H9 (cell line): ENCODE results near the gene SLC41A1. TPM values are rescaled to one million over a fixed set of nuclear protein-coding genes. Genes with fewer than 3 reads are reported as not detected.

Source experiments
- DNase-seq: peaks from one replicate; pipeline ENCODE4 v3.0.0-alpha.2; 2017
- H2AFZ ChIP-seq: one replicate; pipeline ENCODE4 v1.6.1; 2013; ENCODE audit warnings: mild to moderate bottlenecking, low read length, control low read depth, moderate library complexity
- H2AK5ac ChIP-seq: 2 replicates; pipeline ENCODE4 v1.6.1; 2013; ENCODE audit warnings: low read length, control low read depth, mixed read lengths; ENCODE audit not compliant: insufficient read length
- H2BK120ac ChIP-seq: one replicate; pipeline ENCODE4 v1.6.1; 2013; ENCODE audit warnings: low read depth, mild to moderate bottlenecking, low read length, control low read depth, inconsistent platforms; ENCODE audit not compliant: poor library complexity, severe bottlenecking
- H2BK12ac ChIP-seq: 2 replicates; pipeline ENCODE4 v1.6.1; 2013; ENCODE audit warnings: low read length, control low read depth, mixed read lengths, low read depth; ENCODE audit not compliant: insufficient read length
- H2BK15ac ChIP-seq: 2 replicates; pipeline ENCODE4 v1.6.1; 2013; ENCODE audit warnings: low read depth, low read length, control low read depth
- H2BK20ac ChIP-seq: one replicate; pipeline ENCODE4 v1.6.1; 2013; ENCODE audit warnings: low read depth, mild to moderate bottlenecking, low read length, control low read depth, inconsistent platforms; ENCODE audit not compliant: poor library complexity, severe bottlenecking
- H2BK5ac ChIP-seq: 2 replicates; pipeline ENCODE4 v1.6.1; 2013; ENCODE audit warnings: low read length, control low read depth, mixed read lengths; ENCODE audit not compliant: insufficient read length
- H3K14ac ChIP-seq: 2 replicates; pipeline ENCODE4 v1.6.1; 2013; ENCODE audit warnings: low read length, control low read depth; ENCODE audit not compliant: insufficient read depth
- H3K18ac ChIP-seq: 2 replicates; pipeline ENCODE4 v1.6.1; 2013; ENCODE audit warnings: low read depth, mild to moderate bottlenecking, mixed read lengths, low read length, control low read depth; ENCODE audit not compliant: insufficient read length
- H3K23ac ChIP-seq: 2 replicates; pipeline ENCODE4 v1.6.1; 2013; ENCODE audit warnings: low read length, control low read depth, mixed read lengths, low read depth; ENCODE audit not compliant: insufficient read length
- H3K23me2 ChIP-seq: 2 replicates; pipeline ENCODE4 v1.6.1; 2013; ENCODE audit warnings: low read depth, mild to moderate bottlenecking, mixed read lengths, low read length, control low read depth; ENCODE audit not compliant: insufficient read length, poor library complexity, severe bottlenecking
- H3K27ac ChIP-seq: 2 replicates; pipeline ENCODE4 v1.5.1; 2013; ENCODE audit warnings: low read length, control low read depth, mixed read lengths, low read depth; ENCODE audit not compliant: insufficient read length
- H3K27me3 ChIP-seq: 2 replicates; pipeline ENCODE4 v1.6.1; 2013; ENCODE audit warnings: low read length, control low read depth, inconsistent platforms; ENCODE audit not compliant: insufficient read depth
- H3K4ac ChIP-seq: 2 replicates; pipeline ENCODE4 v1.6.1; 2013; ENCODE audit warnings: low read depth, mild to moderate bottlenecking, control low read depth, inconsistent platforms, low read length, moderate library complexity
- H3K4me1 ChIP-seq: 2 replicates; pipeline ENCODE4 v1.6.1; 2013; ENCODE audit warnings: low read length, control low read depth, inconsistent platforms; ENCODE audit not compliant: insufficient read depth
- H3K4me2 ChIP-seq: 2 replicates; pipeline ENCODE4 v1.6.1; 2013; ENCODE audit warnings: low read length, control low read depth, mixed read lengths; ENCODE audit not compliant: insufficient read length, insufficient read depth
- H3K56ac ChIP-seq: 2 replicates; pipeline ENCODE4 v1.6.1; 2013; ENCODE audit warnings: low read depth, mild to moderate bottlenecking, mixed read lengths, low read length, control low read depth; ENCODE audit not compliant: insufficient read length
- H3K79me1 ChIP-seq: 2 replicates; pipeline ENCODE4 v1.6.1; 2013; ENCODE audit warnings: low read depth, mild to moderate bottlenecking, moderate library complexity, low read length, control low read depth, inconsistent platforms; ENCODE audit not compliant: insufficient read depth, poor library complexity, severe bottlenecking
- H3K79me2 ChIP-seq: 2 replicates; pipeline ENCODE4 v1.6.1; 2013; ENCODE audit warnings: low read length, control low read depth, inconsistent platforms; ENCODE audit not compliant: insufficient read depth
- H3K9ac ChIP-seq: 2 replicates; pipeline ENCODE4 v1.6.1; 2013; ENCODE audit warnings: low read length, control low read depth, mixed read lengths; ENCODE audit not compliant: insufficient read length; ENCODE audit errors: extremely low read depth
- H3K9me3 ChIP-seq: one replicate; pipeline ENCODE4 v1.6.1; 2013; ENCODE audit warnings: low read depth, low read length, inconsistent platforms; ENCODE audit not compliant: control insufficient read depth
- H3T11ph ChIP-seq: one replicate; pipeline ENCODE4 v1.6.1; 2013; ENCODE audit warnings: mild to moderate bottlenecking, low read length, control low read depth, inconsistent platforms
- H4K20me1 ChIP-seq: one replicate; pipeline ENCODE4 v1.6.1; 2013; ENCODE audit not compliant: control insufficient read depth, insufficient read length, insufficient read depth
- H4K5ac ChIP-seq: 2 replicates; pipeline ENCODE4 v1.6.1; 2013; ENCODE audit warnings: low read depth, mild to moderate bottlenecking, mixed read lengths, low read length, control low read depth; ENCODE audit not compliant: insufficient read length
- H4K8ac ChIP-seq: replicated peaks from 2 replicates; pipeline ENCODE4 v1.6.1; 2013; ENCODE audit warnings: low read length, control low read depth, mixed read lengths, low read depth; ENCODE audit not compliant: insufficient read length
- H4K91ac ChIP-seq: 2 replicates; pipeline ENCODE4 v1.6.1; 2013; ENCODE audit warnings: low read depth, mild to moderate bottlenecking, moderate library complexity, mixed read lengths, low read length, control low read depth; ENCODE audit not compliant: insufficient read length
- H3K27ac Mint-ChIP-seq, 3 experiments: 2 replicates in 2 of 3; 3 replicates in 1 of 3; pipeline ENCODE4 v1.8.0; 2020 to 2021; ENCODE audit warnings: mixed read lengths in 3 of 3, mild to moderate bottlenecking in 1 of 3, moderate library complexity in 1 of 3
- H3K27me3 Mint-ChIP-seq: 2 replicates; pipeline ENCODE4 v1.8.0; 2021; ENCODE audit warnings: low read depth, mild to moderate bottlenecking, moderate library complexity, mixed read lengths
- H3K36me3 Mint-ChIP-seq, 3 experiments: 2 replicates in 2 of 3; 3 replicates in 1 of 3; pipeline ENCODE4 v1.8.0; 2020 to 2021; ENCODE audit warnings: low read depth in 3 of 3, mixed read lengths in 3 of 3; ENCODE audit not compliant: insufficient read depth in 1 of 3
- H3K4me1 Mint-ChIP-seq, 2 experiments: 2 replicates each; pipeline ENCODE4 v1.8.0; 2020; ENCODE audit warnings: mixed read lengths in 2 of 2
- H3K4me3 Mint-ChIP-seq, 2 experiments: 2 replicates in 1 of 2; 3 replicates in 1 of 2; pipeline ENCODE4 v1.8.0; 2020 to 2021; ENCODE audit warnings: mild to moderate bottlenecking in 2 of 2, mixed read lengths in 2 of 2, moderate library complexity in 1 of 2
- H3K9me3 Mint-ChIP-seq, 2 experiments: 2 replicates in 1 of 2; 3 replicates in 1 of 2; pipeline ENCODE4 v1.8.0; 2020; ENCODE audit warnings: mild to moderate bottlenecking in 2 of 2, mixed read lengths in 2 of 2, moderate library complexity in 1 of 2
- CTCF ChIP-seq: fragments of 200-600 bp; sonication (generic); conservative IDR thresholded peaks from 3 replicates; pipeline ENCODE4 v1.8.0; 2021; ENCODE audit warnings: antibody characterized with exemption, mild to moderate bottlenecking
- WGBS: extraction: QIAGEN DNeasy Blood & Tissue Kit; methylation state at CpG from one replicate; pipeline ENCODE4 v1.1.7; 2013; ENCODE audit warnings: missing lambda C conversion rate, low lambda C conversion rate, mixed read lengths; ENCODE audit not compliant: insufficient read length; ENCODE audit errors: extremely low coverage; 5-methylcytosine and 5-hydroxymethylcytosine counted together
- total RNA-seq: library from RNA; stranded (reverse); gene quantifications from 2 replicates; pipeline ENCODE4 v1.2.1, GENCODE V29; 2021

SLC41A1 gene
- total RNA-seq, 1 experiment from 2014 or later = 18.2 TPM

- Histone ChIP-seq H4K91ac (no peak overlapping the region), H3K9me3 (no peaks in the 10 kb centered on the region), H2BK120ac (no peak overlapping the region), H3K4ac (no peak overlapping the region), H3K14ac (no peak overlapping the region), H3K56ac (no peak overlapping the region), H3K23ac (no peak overlapping the region), H3K4me2 (no peak overlapping the region), H2BK12ac (no peak overlapping the region), H2BK20ac (no peak overlapping the region), H2BK15ac (no peak overlapping the region), H4K5ac (no peak overlapping the region), H3K27me3 (no peaks in the 10 kb centered on the region), H3K4me1 (no peaks in the 10 kb centered on the region), H3K79me2 (no peaks in the 10 kb centered on the region), H2AK5ac (no peak overlapping the region), H3K23me2 (peaks cover 10% of the 10 kb centered on the region), H4K20me1 (peaks cover 2% of the 10 kb centered on the region), H3K27ac (no peak overlapping the region), H2BK5ac (no peak overlapping the region), H3K9ac (no peak overlapping the region), H3T11ph (no peak overlapping the region), H2AFZ (no peak overlapping the region), H3K18ac (no peak overlapping the region), H4K8ac (no peak overlapping the region), H3K79me1 (no peaks in the 10 kb centered on the region)
- TF ChIP-seq CTCF = no peak
- no peak for DNase-seq
- H3K4me1 Mint-ChIP-seq = peaks cover 25 to 26% of the 10 kb centered on the region in 2 experiments
- 0 out of 7 replicates have a peak, but pooled peaks cover 0 to 4% (median 0%) of the 10 kb centered on the region in 3 experiments for H3K36me3 Mint-ChIP-seq
- no peak overlapping the region; a peak in 1 of 7 replicates for H3K27ac Mint-ChIP-seq
- H3K27me3 Mint-ChIP-seq = peaks cover 9% of the 10 kb centered on the region
- H3K9me3 Mint-ChIP-seq = no peaks in the 10 kb centered on the region
- no peak overlapping the region for H3K4me3 Mint-ChIP-seq
- WGBS = no CpG with 5 or more reads among the region's 3 CpGs
These were observed 5.0 kb upstream of the SLC41A1 start for GRCh38 chr1:205817988-205818387.
